OCI-LY7 (cell line): ENCODE results near the gene PCDH9. TPM values are rescaled to one million over a fixed set of nuclear protein-coding genes. Genes with fewer than 3 reads are reported as not detected.
A peak's percentile ranks its signal among the peaks of the same experiment; 100 is the strongest.

Source experiments
- BruUV-seq: library from RNA; stranded (reverse); fragments of 400-500 nt; replicated peaks from 2 replicates; lab custom pipeline; 2021; lab: Mats Ljungman, UMichigan
- CTCF ChIA-PET: fragments of 300-600 bp; sonication (Branson Sonifier 250); formaldehyde crosslinking; loops from one replicate; lab custom pipeline; 2022; ENCODE audit warnings: antibody characterized with exemption; ENCODE audit not compliant: unreplicated experiment; lab: Charles Lee
- POLR2A ChIA-PET: fragments of 300-600 bp; sonication (Branson Sonifier 250); formaldehyde crosslinking; loops from one replicate; lab custom pipeline; 2022; ENCODE audit warnings: antibody characterized with exemption; lab: Charles Lee
- DNase-seq: peaks from one replicate; pipeline ENCODE4 v3.0.0-alpha.2; 2015; ENCODE audit warnings: low spot score
- H2AFZ ChIP-seq: fragments of 200-600 bp; sonication (generic), shearing (Covaris generic); 2 replicates; pipeline ENCODE4 v1.6.1; 2014; ENCODE audit warnings: mild to moderate bottlenecking, antibody characterized with exemption, low read length, moderate library complexity
- H3K27ac ChIP-seq: fragments of 200-600 bp; sonication (generic); 2 replicates; pipeline ENCODE4 v1.5.1; 2014; ENCODE audit warnings: mixed run types, low read depth, mild to moderate bottlenecking, moderate library complexity, low read length, inconsistent platforms; ENCODE audit not compliant: poor library complexity, severe bottlenecking
- H3K36me3 ChIP-seq: fragments of 200-600 bp; sonication (generic); 2 replicates; pipeline ENCODE4 v1.6.1; 2014; ENCODE audit warnings: mild to moderate bottlenecking, antibody characterized with exemption, low read length, moderate library complexity, mixed read lengths; ENCODE audit not compliant: insufficient read depth
- H3K4me1 ChIP-seq: fragments of 200-600 bp; sonication (generic); 2 replicates; pipeline ENCODE4 v1.5.1; 2014; ENCODE audit warnings: mild to moderate bottlenecking, low read length; ENCODE audit not compliant: insufficient read depth, poor library complexity, severe bottlenecking
- H3K4me2 ChIP-seq: fragments of 200-600 bp; sonication (generic); 2 replicates; pipeline ENCODE4 v1.6.1; 2014; ENCODE audit warnings: mild to moderate bottlenecking, low read length
- H3K4me3 ChIP-seq: fragments of 200-600 bp; sonication (generic); 2 replicates; pipeline ENCODE4 v1.5.1; 2014; ENCODE audit warnings: mild to moderate bottlenecking, low read depth, low read length; ENCODE audit not compliant: poor library complexity, severe bottlenecking
- H3K79me2 ChIP-seq: fragments of 200-600 bp; sonication (generic); 2 replicates; pipeline ENCODE4 v1.6.1; 2016; ENCODE audit warnings: low read depth, mild to moderate bottlenecking, low read length, moderate library complexity, mixed read lengths; ENCODE audit not compliant: insufficient read depth
- H3K9me2 ChIP-seq: fragments of 200-600 bp; sonication (generic); 2 replicates; pipeline ENCODE4 v1.6.1; 2016; ENCODE audit warnings: mild to moderate bottlenecking, low read length, mixed read lengths; ENCODE audit not compliant: insufficient read depth
- H3K9me3 ChIP-seq: fragments of 200-600 bp; sonication (generic); 2 replicates; pipeline ENCODE4 v1.6.1; 2014; ENCODE audit warnings: mild to moderate bottlenecking, mixed run types, low read length, mixed read lengths
- H4K20me1 ChIP-seq: fragments of 200-600 bp; sonication (generic); 2 replicates; pipeline ENCODE4 v1.6.1; 2014; ENCODE audit warnings: mild to moderate bottlenecking, antibody characterized with exemption, low read length, moderate library complexity, mixed read lengths; ENCODE audit not compliant: insufficient read depth
- CTCF ChIP-seq: fragments of 200-600 bp; sonication (generic); conservative IDR thresholded peaks from 2 replicates; pipeline ENCODE4 v1.5.1; 2014; ENCODE audit warnings: mild to moderate bottlenecking, antibody characterized with exemption, low read length, moderate library complexity, mixed read lengths
- EZH2phosphoT487 ChIP-seq: fragments of 200-600 bp; sonication (generic); IDR thresholded peaks from 2 replicates; pipeline ENCODE4 v1.6.1; 2018; ENCODE audit warnings: low read depth, borderline replicate concordance, mild to moderate bottlenecking, mixed run types, antibody characterized with exemption, low read length, moderate library complexity, mixed read lengths
- intact Hi-C: fragments of 100-400 bp; cut with micrococcal nuclease; formaldehyde crosslinking; loops from one replicate; pipeline ENCODE4 v1.10.0; 2022; ENCODE audit not compliant: unreplicated experiment
- total RNA-seq, 2 experiments: library from RNA; depleted of rRNA in 1 of 2; stranded (reverse); fragments of >200 nt in 1 of 2; shearing (Covaris generic) in 1 of 2; gene quantifications; 2 replicates each; pipeline ENCODE4 v1.2.3, GENCODE V29; 2014 to 2022

Gene PCDH9
- total RNA-seq, 2 experiments from 2014 or later: 20.1 to 26.0 TPM

- CTCF ChIA-PET: no interaction called here
- Histone ChIP-seq H3K4me1 (no peaks in the 10 kb centered on the region), H3K4me2 (no peak overlapping the region), H3K27ac (no peak overlapping the region), H3K4me3 (no peak overlapping the region), H2AFZ (no peak overlapping the region), H3K9me2 (no peaks in the 10 kb centered on the region), H3K79me2 (no peaks in the 10 kb centered on the region), H3K9me3 (no peaks in the 10 kb centered on the region), H3K36me3 (no peaks in the 10 kb centered on the region), H4K20me1 (no peaks in the 10 kb centered on the region)
- BruUV-seq: no TSS peak
- POLR2A ChIA-PET: interaction anchor here (0.8 to 1.7 kb wide), 3 partner anchors 10 to 229 kb away, joined by 3 to 4 read pairs (median 4); no protein-coding TSS in a partner anchor
- TF ChIP-seq CTCF: no peak
- no peak for TF ChIP-seq EZH2phosphoT487
- no peak for DNase-seq
- intact Hi-C loops: no loop called here
These were observed 891.6 kb downstream of the PCDH9 start for GRCh38 chr13:66338542-66338941.

- intact Hi-C loops: no loop called here
- no peak for DNase-seq
- TF ChIP-seq EZH2phosphoT487 (no peak), CTCF (no peak)
- Histone ChIP-seq H3K36me3 (no peaks in the 10 kb centered on the region), H3K27ac (no peak overlapping the region), H4K20me1 (no peaks in the 10 kb centered on the region), H3K4me2 (no peak overlapping the region), H3K79me2 (no peaks in the 10 kb centered on the region), H3K9me2 (no peaks in the 10 kb centered on the region), H2AFZ (no peak overlapping the region), H3K4me1 (no peaks in the 10 kb centered on the region), H3K9me3 (no peaks in the 10 kb centered on the region), H3K4me3 (no peak overlapping the region)
- ChIA-PET POLR2A (interaction anchor here (1.6 kb wide), 1 partner anchor 12 kb away, joined by 5 read pairs; no protein-coding TSS in a partner anchor), CTCF (no interaction called here)
- BruUV-seq: no TSS peak
These were observed 894.5 kb downstream of the PCDH9 start for GRCh38 chr13:66335626-66336025.

- Histone ChIP-seq H3K79me2 (no peaks in the 10 kb centered on the region), H3K36me3 (no peaks in the 10 kb centered on the region), H3K9me3 (no peaks in the 10 kb centered on the region), H2AFZ (peak overlapping the region; percentile 5; the same call in 1 of the 2 replicates), H3K4me1 (no peaks in the 10 kb centered on the region), H3K27ac (no peak overlapping the region), H4K20me1 (no peaks in the 10 kb centered on the region), H3K4me2 (no peak overlapping the region; the same call in 1 of the 2 replicates), H3K4me3 (no peak overlapping the region), H3K9me2 (0 out of 2 replicates have a peak, but pooled peaks cover 4% of the 10 kb centered on the region)
- TF ChIP-seq EZH2phosphoT487 (no peak), CTCF (no peak)
- intact Hi-C loops: no loop called here
- no peak for DNase-seq
- ChIA-PET POLR2A (no interaction called here), CTCF (no interaction called here)
- BruUV-seq: no TSS peak
These were observed 900.1 kb downstream of the PCDH9 start for GRCh38 chr13:66329988-66330451.
